Measurements from ENCODE around the gene ARID3B. TPM values are rescaled to one million over a fixed set of nuclear protein-coding genes. Genes with fewer than 3 reads are reported as not detected.

The ARID3B gene
- total and polyA plus RNA-seq, 2 of the 13 experiments (the other 11 are each of a cell fraction or from before 2014, with no cell fraction given): 5.3 to 12.8 TPM

- H3K27ac ChIP-seq (ENCODE audit: extremely low read length, insufficient read depth, low read length): no peak overlapping the region
Observed at GRCh38 chr15:74589826-74590225, 48.8 kb downstream of the ARID3B start.

DNA sequence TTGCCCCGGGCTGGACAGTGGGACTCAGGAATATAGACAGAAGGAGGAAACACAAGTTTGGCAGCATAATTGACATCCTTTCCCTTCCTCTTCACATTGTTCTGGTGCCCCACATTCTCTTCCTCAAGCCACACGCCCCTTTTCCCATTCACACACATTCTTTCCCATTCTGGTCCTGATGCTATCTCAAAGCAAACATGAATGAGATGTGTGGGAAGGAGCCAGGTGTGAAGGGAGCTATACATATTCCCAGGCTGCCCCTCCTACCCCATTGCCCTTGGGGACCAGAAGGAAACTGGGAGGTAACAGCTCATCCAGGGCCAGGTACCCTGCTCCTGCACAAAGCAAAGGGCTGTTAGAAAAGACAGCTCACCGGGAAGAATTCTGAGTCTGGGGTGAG is 51.2 kb downstream of the ARID3B start:
- Histone ChIP-seq H3K9me3 (ENCODE audit: low read length) (no peaks in the 10 kb centered on the region), H3K4me2 (ENCODE audit: low read depth, low read length) (no peak overlapping the region), H3K36me3 (replicated peaks in 1 of 2; ENCODE audit: control insufficient read depth in 1 of 2, insufficient read depth in 2 of 2, low read length in 2 of 2) (peaks cover 11 to 18% of the 10 kb centered on the region in 2 experiments; a peak in 3 of 5 replicates), H2AFZ (ENCODE audit: low read length) (no peak overlapping the region), H4K20me1 (ENCODE audit: insufficient read depth, low read length) (no peaks in the 10 kb centered on the region), H3K79me2 (ENCODE audit: insufficient read depth, low read length) (no peaks in the 10 kb centered on the region), H3K9ac (ENCODE audit: insufficient read depth, low read depth, low read length) (no peak overlapping the region), H3K27me3 (ENCODE audit: control insufficient read depth in 1 of 2, insufficient read depth in 2 of 2, low read length in 2 of 2) (no peaks in the 10 kb centered on the region; a peak in 1 of 5 replicates), H3K4me1 (ENCODE audit: insufficient read depth, low read length) (peaks cover 16% of the 10 kb centered on the region), H3K27ac (ENCODE audit: extremely low read length, insufficient read depth, low read length) (no peak overlapping the region), H3K4me3 (replicated peaks in 1 of 3; ENCODE audit: insufficient read depth in 1 of 3, low read depth in 2 of 3, low read length in 3 of 3) (no peak overlapping the region)
- POLR2A ChIA-PET: no interaction called here
- in situ Hi-C loops (cut with HindIII; ENCODE audit: extremely low pct_ligation_motif_present, low pct_unique_long_range_greater_than_20kb): no loop called here
- no peak for ATAC-seq
- CTCF ChIA-PET (ENCODE audit: low intra/inter-chr PET ratio, low total read pairs): no interaction called here
- TF ChIP-seq ZC3H4 (CRISPR knock-in tag; IDR thresholded peaks at IDR 0.05; ENCODE audit: borderline replicate concordance): no peak
- TF ChIP-seq, protein P1, sequence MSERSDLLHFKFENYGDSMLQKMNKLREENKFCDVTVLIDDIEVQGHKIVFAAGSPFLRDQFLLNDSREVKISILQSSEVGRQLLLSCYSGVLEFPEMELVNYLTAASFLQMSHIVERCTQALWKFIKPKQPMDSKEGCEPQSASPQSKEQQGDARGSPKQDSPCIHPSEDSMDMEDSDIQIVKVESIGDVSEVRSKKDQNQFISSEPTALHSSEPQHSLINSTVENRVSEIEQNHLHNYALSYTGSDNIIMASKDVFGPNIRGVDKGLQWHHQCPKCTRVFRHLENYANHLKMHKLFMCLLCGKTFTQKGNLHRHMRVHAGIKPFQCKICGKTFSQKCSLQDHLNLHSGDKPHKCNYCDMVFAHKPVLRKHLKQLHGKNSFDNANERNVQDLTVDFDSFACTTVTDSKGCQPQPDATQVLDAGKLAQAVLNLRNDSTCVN (CRISPR knock-in tag; IDR thresholded peaks at IDR 0.05; ENCODE audit: borderline replicate concordance): no peak
- no peak for TF ChIP-seq DR1 (CRISPR knock-in tag; IDR thresholded peaks at IDR 0.05)
- TF ChIP-seq, protein P2, sequence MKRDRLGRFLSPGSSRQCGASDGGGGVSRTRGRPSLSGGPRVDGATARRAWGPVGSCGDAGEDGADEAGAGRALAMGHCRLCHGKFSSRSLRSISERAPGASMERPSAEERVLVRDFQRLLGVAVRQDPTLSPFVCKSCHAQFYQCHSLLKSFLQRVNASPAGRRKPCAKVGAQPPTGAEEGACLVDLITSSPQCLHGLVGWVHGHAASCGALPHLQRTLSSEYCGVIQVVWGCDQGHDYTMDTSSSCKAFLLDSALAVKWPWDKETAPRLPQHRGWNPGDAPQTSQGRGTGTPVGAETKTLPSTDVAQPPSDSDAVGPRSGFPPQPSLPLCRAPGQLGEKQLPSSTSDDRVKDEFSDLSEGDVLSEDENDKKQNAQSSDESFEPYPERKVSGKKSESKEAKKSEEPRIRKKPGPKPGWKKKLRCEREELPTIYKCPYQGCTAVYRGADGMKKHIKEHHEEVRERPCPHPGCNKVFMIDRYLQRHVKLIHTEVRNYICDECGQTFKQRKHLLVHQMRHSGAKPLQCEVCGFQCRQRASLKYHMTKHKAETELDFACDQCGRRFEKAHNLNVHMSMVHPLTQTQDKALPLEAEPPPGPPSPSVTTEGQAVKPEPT (CRISPR knock-in tag; IDR thresholded peaks at IDR 0.05; ENCODE audit: low read depth): no peak
- no peak for TF ChIP-seq IRF2 (CRISPR knock-in tag; IDR thresholded peaks at IDR 0.05)
- TF ChIP-seq ZKSCAN1 (IDR thresholded peaks at IDR 0.05; ENCODE audit: low read length): no peak
- FAIRE-seq: no peak
- no TSS peak for BruUV-seq (replicated peaks)
- intact Hi-C loops (cut with micrococcal nuclease; ENCODE audit: unreplicated experiment): no loop called here
- WGBS (ENCODE audit: low lambda C conversion rate): 96% methylated on average over 3 of the region's 3 CpGs
- no peak for DNase-seq (ENCODE audit: low spot score)

More at GRCh38 chr15:74589826-74590225, 48.8 kb downstream of the ARID3B start:
- no peak for TF ChIP-seq NFIC (IDR thresholded peaks at IDR 0.05; ENCODE audit: low read length)
- TF ChIP-seq, protein P3, sequence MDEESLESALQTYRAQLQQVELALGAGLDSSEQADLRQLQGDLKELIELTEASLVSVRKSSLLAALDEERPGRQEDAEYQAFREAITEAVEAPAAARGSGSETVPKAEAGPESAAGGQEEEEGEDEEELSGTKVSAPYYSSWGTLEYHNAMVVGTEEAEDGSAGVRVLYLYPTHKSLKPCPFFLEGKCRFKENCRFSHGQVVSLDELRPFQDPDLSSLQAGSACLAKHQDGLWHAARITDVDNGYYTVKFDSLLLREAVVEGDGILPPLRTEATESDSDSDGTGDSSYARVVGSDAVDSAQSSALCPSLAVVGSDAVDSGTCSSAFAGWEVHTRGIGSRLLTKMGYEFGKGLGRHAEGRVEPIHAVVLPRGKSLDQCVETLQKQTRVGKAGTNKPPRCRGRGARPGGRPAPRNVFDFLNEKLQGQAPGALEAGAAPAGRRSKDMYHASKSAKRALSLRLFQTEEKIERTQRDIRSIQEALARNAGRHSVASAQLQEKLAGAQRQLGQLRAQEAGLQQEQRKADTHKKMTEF (CRISPR knock-in tag; IDR thresholded peaks at IDR 0.05): no peak
- no peak for TF ChIP-seq SSRP1 (CRISPR knock-in tag; IDR thresholded peaks at IDR 0.05)
- in situ Hi-C loops (cut with HindIII; ENCODE audit: extremely low pct_ligation_motif_present, low pct_unique_long_range_greater_than_20kb) (no loop called here), intact Hi-C loops (cut with micrococcal nuclease; ENCODE audit: unreplicated experiment) (no loop called here)
- H2AFZ ChIP-seq (ENCODE audit: low read length): no peak overlapping the region
- no TSS peak for BruUV-seq (replicated peaks)
- H3K79me2 ChIP-seq (ENCODE audit: insufficient read depth, low read length): no peaks in the 10 kb centered on the region
- FAIRE-seq (no peak), ATAC-seq (no peak), DNase-seq (ENCODE audit: low spot score) (no peak)
- H3K9ac ChIP-seq (ENCODE audit: insufficient read depth, low read depth, low read length): no peak overlapping the region
- WGBS (ENCODE audit: low lambda C conversion rate): 93% methylated on average over 6 of the region's 6 CpGs
- H3K27me3 ChIP-seq (ENCODE audit: control insufficient read depth in 1 of 2, insufficient read depth in 2 of 2, low read length in 2 of 2): no peaks in the 10 kb centered on the region; a peak in 1 of 5 replicates
- ChIA-PET CTCF (ENCODE audit: low intra/inter-chr PET ratio, low total read pairs) (no interaction called here), POLR2A (interaction anchor here (1.5 kb wide), 1 partner anchor 8 kb away, joined by 3 read pairs; no protein-coding TSS in a partner anchor)
- H3K4me3 ChIP-seq (replicated peaks in 1 of 3; ENCODE audit: insufficient read depth in 1 of 3, low read depth in 2 of 3, low read length in 3 of 3): no peak overlapping the region
- H3K4me1 ChIP-seq (ENCODE audit: insufficient read depth, low read length): peaks cover 16% of the 10 kb centered on the region
- no peaks in the 10 kb centered on the region for H4K20me1 ChIP-seq (ENCODE audit: insufficient read depth, low read length)
- no peak overlapping the region for H3K4me2 ChIP-seq (ENCODE audit: low read depth, low read length)
- H3K9me3 ChIP-seq (ENCODE audit: low read length): no peaks in the 10 kb centered on the region
- peaks cover 14 to 17% of the 10 kb centered on the region in 2 experiments; a peak in 3 of 5 replicates for H3K36me3 ChIP-seq (replicated peaks in 1 of 2; ENCODE audit: control insufficient read depth in 1 of 2, insufficient read depth in 2 of 2, low read length in 2 of 2)

Data from HepG2 (cell line).